B cell (primary cell): ENCODE data around the gene COL21A1. TPM values are rescaled to one million over a fixed set of nuclear protein-coding genes. Genes with fewer than 3 reads are reported as not detected.

Experiments used
- ATAC-seq: fragments of 200-7000 bp; cut with Tn5 transposase; one replicate; pipeline ENCODE4 v1.10.0; 2021; ENCODE audit warnings: low read depth, mild to moderate bottlenecking, moderate number of reproducible peaks, moderate library complexity
- CTCF ChIA-PET: fragments of 350-600 bp; sonication (Branson Sonifier 250); formaldehyde crosslinking; loops from one replicate; lab custom pipeline; 2021; ENCODE audit warnings: antibody characterized with exemption, inconsistent platforms; lab: Charles Lee
- POLR2A ChIA-PET: fragments of 350-600 bp; sonication (Branson Sonifier 250); formaldehyde crosslinking; loops from one replicate; lab custom pipeline; 2021; ENCODE audit warnings: antibody characterized with exemption; lab: Charles Lee
- DNase-seq: peaks from one replicate; pipeline ENCODE4 v3.0.0; 2013
- H2AFZ ChIP-seq: 2 replicates; pipeline ENCODE4 v1.6.1; 2012; ENCODE audit warnings: mild to moderate bottlenecking, low read depth, low read length; ENCODE audit not compliant: insufficient read depth, poor library complexity, severe bottlenecking
- H3K27ac ChIP-seq, 2 donors: 1 replicate in 1 of 2; 2 replicates in 1 of 2; pipeline ENCODE4 v1.5.1; 2012 to 2013; ENCODE audit warnings: low read length in 2 of 2, mild to moderate bottlenecking in 2 of 2, moderate library complexity in 1 of 2
- H3K27me3 ChIP-seq, 4 experiments: fragments of 200-600 bp in 1 of 4; sonication (generic) in 1 of 4; replicated peaks in 1 of 4; 1 replicate in 2 of 4; 2 replicates in 2 of 4; pipeline versions ENCODE4 v1.6.1 to v1.7.0; 2013 to 2016; ENCODE audit warnings: low read length in 3 of 4, mild to moderate bottlenecking in 2 of 4, mixed read lengths in 1 of 4, moderate library complexity in 1 of 4; ENCODE audit not compliant: insufficient read depth in 4 of 4, control insufficient read depth in 3 of 4; ENCODE audit errors: control extremely low read depth in 1 of 4
- H3K36me3 ChIP-seq, 2 experiments: replicated peaks in 1 of 2; 1 replicate in 1 of 2; 2 replicates in 1 of 2; pipeline versions ENCODE4 v1.6.1 to v1.7.1; 2013; ENCODE audit warnings: low read length in 1 of 2; ENCODE audit not compliant: insufficient read depth in 2 of 2, control insufficient read depth in 1 of 2; ENCODE audit errors: control extremely low read depth in 1 of 2, extremely low read depth in 1 of 2
- H3K4me1 ChIP-seq, 2 donors: fragments of 200-600 bp in 1 of 2; sonication (generic) in 1 of 2; 1 replicate in 1 of 2; 2 replicates in 1 of 2; pipeline versions ENCODE4 v1.5.1 to v1.6.1; 2013 to 2017; ENCODE audit warnings: low read length in 2 of 2; ENCODE audit not compliant: control insufficient read depth in 2 of 2, insufficient read depth in 2 of 2
- H3K4me2 ChIP-seq: replicated peaks from 2 replicates; pipeline ENCODE3; 2012; ENCODE audit warnings: mild to moderate bottlenecking, low read depth, low read length; ENCODE audit not compliant: poor library complexity, severe bottlenecking
- H3K4me3 ChIP-seq, 5 experiments: fragments of 200-600 bp in 1 of 5; sonication (generic) in 1 of 5; 1 replicate in 3 of 5; 2 replicates in 2 of 5; pipeline versions ENCODE4 v1.5.1 to v1.7.0; 2011 to 2016; ENCODE audit warnings: low read length in 4 of 5, mild to moderate bottlenecking in 4 of 5, low read depth in 2 of 5, control low read depth in 1 of 5, moderate library complexity in 1 of 5; ENCODE audit not compliant: insufficient read depth in 1 of 5; ENCODE audit errors: control extremely low read depth in 1 of 5, extremely low read depth in 1 of 5
- H3K79me2 ChIP-seq: fragments of 200-600 bp; sonication (generic); one replicate; pipeline ENCODE4 v1.6.0; 2016; ENCODE audit warnings: low read length; ENCODE audit not compliant: control insufficient read depth, insufficient read depth
- H3K9ac ChIP-seq: fragments of 200-600 bp; sonication (generic); 2 replicates; pipeline ENCODE4 v1.6.1; 2017; ENCODE audit warnings: mild to moderate bottlenecking, low read length, moderate library complexity
- H3K9me3 ChIP-seq, 3 donors: one replicate each; pipeline versions ENCODE4 v1.6.1 to v1.7.1; 2013; ENCODE audit warnings: low read length in 2 of 3; ENCODE audit not compliant: control insufficient read depth in 2 of 3, insufficient read depth in 1 of 3; ENCODE audit errors: control extremely low read depth in 1 of 3
- H4K20me1 ChIP-seq: 2 replicates; pipeline ENCODE4 v1.6.0; 2012; ENCODE audit warnings: mild to moderate bottlenecking, low read length; ENCODE audit not compliant: insufficient read depth, control insufficient read depth, poor library complexity, severe bottlenecking
- H3K27ac Mint-ChIP-seq: one replicate; pipeline ENCODE4 v1.8.0; 2021; ENCODE audit warnings: mixed read lengths
- H3K27me3 Mint-ChIP-seq: one replicate; pipeline ENCODE4 v1.8.0; 2021; ENCODE audit warnings: mixed read lengths
- H3K4me1 Mint-ChIP-seq: one replicate; pipeline ENCODE4 v1.8.0; 2021; ENCODE audit warnings: mixed read lengths
- H3K4me3 Mint-ChIP-seq: one replicate; pipeline ENCODE4 v1.8.0; 2021; ENCODE audit warnings: mixed read lengths
- H3K9me3 Mint-ChIP-seq: one replicate; pipeline ENCODE4 v1.8.0; 2022; ENCODE audit warnings: mixed read lengths; ENCODE audit not compliant: insufficient read depth
- EZH2 ChIP-seq: IDR thresholded peaks from 2 replicates; pipeline ENCODE4 v1.6.1; 2012; ENCODE audit warnings: borderline replicate concordance, low read depth, mild to moderate bottlenecking, moderate library complexity, low read length; ENCODE audit not compliant: insufficient read depth, poor library complexity, severe bottlenecking
- WGBS: methylation state at CpG from one replicate; pipeline ENCODE4 v1.1.5; 2013; ENCODE audit warnings: missing lambda C conversion rate; ENCODE audit not compliant: insufficient coverage; 5-methylcytosine and 5-hydroxymethylcytosine counted together
- intact Hi-C: fragments of 100-400 bp; cut with micrococcal nuclease; formaldehyde crosslinking; loops from one replicate; pipeline ENCODE4 v1.10.0; 2022
- polyA plus RNA-seq: library from polyadenylated mRNA; depleted of rRNA; stranded (reverse); fragments of >200 nt; gene quantifications from 2 replicates; pipeline ENCODE4 v1.2.3, GENCODE V29; 2012
- total RNA-seq, 2 donors: library from RNA; stranded (reverse); fragments of 120-200 nt in 1 of 2; gene quantifications; 1 replicate in 1 of 2; 2 replicates in 1 of 2; pipeline versions ENCODE4 v1.2.3 to v1.2.4, GENCODE V29; 2013 to 2022
- TF ChIP-seq, protein P1 (sequence below): fragments of 200-600 bp; IDR thresholded peaks from one replicate; pipeline ENCODE4 v1.8.0; 2022; ENCODE audit warnings: antibody characterized with exemption, mild to moderate bottlenecking

COL21A1 gene
- total and polyA plus RNA-seq, 2 donors (not counting 1 experiment from before 2014, with no cell fraction given), result not detected

- no peak overlapping the region for H3K27ac Mint-ChIP-seq
Measured at GRCh38 chr6:56022678-56023077, 224.7 kb downstream of the COL21A1 start.

GRCh38 chr6:56021943-56022342 is 225.4 kb downstream of the COL21A1 start:
- WGBS, result 100% methylated on average over 1 of the region's 2 CpGs
- Mint-ChIP-seq H3K27me3 (no peaks in the 10 kb centered on the region), H3K4me3 (no peak overlapping the region), H3K9me3 (no peaks in the 10 kb centered on the region), H3K27ac (no peak overlapping the region), H3K4me1 (no peaks in the 10 kb centered on the region)
- intact Hi-C loops, result no loop called here
- Histone ChIP-seq H3K4me1 (no peaks in the 10 kb centered on the region), H3K9ac (no peak overlapping the region), H3K36me3 (no peaks in the 10 kb centered on the region), H3K4me3 (no peak overlapping the region), H3K9me3 (no peaks in the 10 kb centered on the region), H3K27ac (no peak overlapping the region), H3K27me3 (no peaks in the 10 kb centered on the region), H2AFZ (no peak overlapping the region), H3K79me2 (no peaks in the 10 kb centered on the region), H3K4me2 (no peak overlapping the region), H4K20me1 (no peaks in the 10 kb centered on the region)
- DNase-seq (no peak), ATAC-seq (no peak)
- CTCF ChIA-PET, result no interaction called here
- TF ChIP-seq EZH2, result no peak
- TF ChIP-seq, protein P1, sequence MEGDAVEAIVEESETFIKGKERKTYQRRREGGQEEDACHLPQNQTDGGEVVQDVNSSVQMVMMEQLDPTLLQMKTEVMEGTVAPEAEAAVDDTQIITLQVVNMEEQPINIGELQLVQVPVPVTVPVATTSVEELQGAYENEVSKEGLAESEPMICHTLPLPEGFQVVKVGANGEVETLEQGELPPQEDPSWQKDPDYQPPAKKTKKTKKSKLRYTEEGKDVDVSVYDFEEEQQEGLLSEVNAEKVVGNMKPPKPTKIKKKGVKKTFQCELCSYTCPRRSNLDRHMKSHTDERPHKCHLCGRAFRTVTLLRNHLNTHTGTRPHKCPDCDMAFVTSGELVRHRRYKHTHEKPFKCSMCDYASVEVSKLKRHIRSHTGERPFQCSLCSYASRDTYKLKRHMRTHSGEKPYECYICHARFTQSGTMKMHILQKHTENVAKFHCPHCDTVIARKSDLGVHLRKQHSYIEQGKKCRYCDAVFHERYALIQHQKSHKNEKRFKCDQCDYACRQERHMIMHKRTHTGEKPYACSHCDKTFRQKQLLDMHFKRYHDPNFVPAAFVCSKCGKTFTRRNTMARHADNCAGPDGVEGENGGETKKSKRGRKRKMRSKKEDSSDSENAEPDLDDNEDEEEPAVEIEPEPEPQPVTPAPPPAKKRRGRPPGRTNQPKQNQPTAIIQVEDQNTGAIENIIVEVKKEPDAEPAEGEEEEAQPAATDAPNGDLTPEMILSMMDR, result no peak
- POLR2A ChIA-PET, result no interaction called here

More at GRCh38 chr6:56022678-56023077, 224.7 kb downstream of the COL21A1 start:
- no peaks in the 10 kb centered on the region for H3K79me2 ChIP-seq
- H2AFZ ChIP-seq, result no peak overlapping the region
- WGBS, result no CpG with 5 or more reads among the region's 1 CpG
- H3K36me3 ChIP-seq, result no peaks in the 10 kb centered on the region
- intact Hi-C loops, result no loop called here
- no peak overlapping the region for H3K27ac ChIP-seq
- CTCF ChIA-PET, result no interaction called here
- no peaks in the 10 kb centered on the region for H3K27me3 ChIP-seq
- H3K4me2 ChIP-seq, result no peak overlapping the region
- no peak for TF ChIP-seq EZH2
- TF ChIP-seq, protein P1, result no peak
- H3K27me3 Mint-ChIP-seq, result no peaks in the 10 kb centered on the region
- DNase-seq (no peak), ATAC-seq (no peak)
- no peaks in the 10 kb centered on the region for H3K9me3 ChIP-seq
- H3K4me1 Mint-ChIP-seq, result no peaks in the 10 kb centered on the region
- no peaks in the 10 kb centered on the region for H3K4me1 ChIP-seq
- no peak overlapping the region for H3K4me3 ChIP-seq
- H3K9me3 Mint-ChIP-seq, result no peaks in the 10 kb centered on the region
- POLR2A ChIA-PET, result no interaction called here
- H3K4me3 Mint-ChIP-seq, result no peak overlapping the region
- H3K9ac ChIP-seq, result no peak overlapping the region
- H4K20me1 ChIP-seq, result no peaks in the 10 kb centered on the region
